ENCODE data around the gene PSMA5.
A peak's percentile ranks its signal among the peaks of the same experiment; 100 is the strongest.

The PSMA5 gene

DNA sequence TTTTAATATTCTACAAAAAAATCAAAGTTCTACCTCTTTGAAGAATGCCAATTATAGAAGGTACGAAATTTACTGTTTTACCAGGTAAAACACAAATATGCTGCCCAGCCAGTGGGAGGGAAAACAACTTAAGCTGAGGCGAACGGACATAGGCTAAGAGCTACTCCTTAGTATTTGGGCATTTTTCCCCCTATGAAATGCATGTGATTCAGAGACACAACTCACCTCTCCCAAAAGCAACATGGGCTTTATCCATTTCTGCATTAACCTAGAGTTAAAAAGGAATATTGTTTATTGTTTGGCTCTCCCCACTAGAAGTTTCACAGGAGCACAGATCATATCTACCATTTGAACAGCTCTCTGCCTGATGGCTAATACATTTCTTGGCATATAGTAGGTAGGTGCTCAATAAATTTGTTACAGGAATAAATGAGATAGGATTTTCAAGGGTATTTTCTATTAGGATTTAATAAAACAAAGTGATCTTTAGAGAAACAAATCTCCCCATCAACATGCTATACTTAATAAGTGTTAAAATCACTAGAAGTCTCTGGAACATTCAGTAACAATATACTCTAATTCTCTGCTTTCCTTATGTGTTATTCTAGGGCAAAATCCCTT, 26.1 kb downstream of the PSMA5 start:
- H3K9ac ChIP-seq (ENCODE audit: low read length) = no peak overlapping the region
- peaks cover 4 to 9% of the 10 kb centered on the region in 2 experiments for H3K4me1 ChIP-seq (ENCODE audit: control insufficient read depth in 1 of 2, insufficient read depth in 2 of 2, low read length in 2 of 2)
- no peak overlapping the region for H3K4me2 ChIP-seq (ENCODE audit: low read length)
- H2BK120ac ChIP-seq (ENCODE audit: insufficient read depth, low read length, poor library complexity) = no peak overlapping the region
- H3K79me2 ChIP-seq (ENCODE audit: control insufficient read depth, insufficient read depth, low read length, poor library complexity) = peaks cover 14% of the 10 kb centered on the region
- H3K23ac ChIP-seq (ENCODE audit: low read length) = no peak overlapping the region
- peaks cover 13% of the 10 kb centered on the region in 2 experiments for H3K36me3 ChIP-seq (ENCODE audit: control insufficient read depth in 1 of 2, insufficient read depth in 2 of 2, low read length in 2 of 2)
- H3K9me3 ChIP-seq (ENCODE audit: insufficient read depth, low read depth, low read length) = no peaks in the 10 kb centered on the region
- peaks cover 14% of the 10 kb centered on the region for H3K79me1 ChIP-seq (ENCODE audit: low read length)
- H3K27ac ChIP-seq (ENCODE audit: low read depth, low read length) = no peak overlapping the region
- no peak overlapping the region for H3K14ac ChIP-seq (ENCODE audit: low read length)
- no peak overlapping the region for H2AK5ac ChIP-seq (ENCODE audit: low read length)
- H2AFZ ChIP-seq (ENCODE audit: insufficient read depth, low read length, poor library complexity) = no peak overlapping the region
- no CpG with 5 or more reads among the region's 3 CpGs for WGBS (ENCODE audit: extremely low coverage, insufficient coverage, insufficient read length)
- no peak overlapping the region for H3K4ac ChIP-seq (ENCODE audit: low read depth, low read length)
- no peak overlapping the region for H3K4me3 ChIP-seq (ENCODE audit: low read depth, low read length)
- DNase-seq = no peak
- no peak overlapping the region for H4K12ac ChIP-seq (ENCODE audit: low read depth, low read length)
- no peak overlapping the region for H4K91ac ChIP-seq (ENCODE audit: low read depth, low read length)
- H4K8ac ChIP-seq (ENCODE audit: low read depth, low read length) = no peak overlapping the region
- H3K18ac ChIP-seq (ENCODE audit: low read length) = no peak overlapping the region
- no peaks in the 10 kb centered on the region for H3K27me3 ChIP-seq (ENCODE audit: insufficient read depth, low read length)
- H2BK5ac ChIP-seq (ENCODE audit: low read depth, low read length, poor library complexity) = no peak overlapping the region
- no peak overlapping the region for H2BK12ac ChIP-seq (ENCODE audit: low read length)

- peaks cover 14% of the 10 kb centered on the region for H3K79me2 ChIP-seq (ENCODE audit: control insufficient read depth, insufficient read depth, low read length, poor library complexity)
- no peaks in the 10 kb centered on the region for H3K27me3 ChIP-seq (ENCODE audit: insufficient read depth, low read length)
- H2BK12ac ChIP-seq (ENCODE audit: low read length) = no peak overlapping the region
- no peaks in the 10 kb centered on the region for H3K9me3 ChIP-seq (ENCODE audit: insufficient read depth, low read depth, low read length)
- H3K4me1 ChIP-seq (ENCODE audit: control insufficient read depth in 1 of 2, insufficient read depth in 2 of 2, low read length in 2 of 2) = peaks cover 4 to 9% of the 10 kb centered on the region in 2 experiments
- H3K4me2 ChIP-seq (ENCODE audit: low read length) = no peak overlapping the region
- peaks cover 10 to 13% of the 10 kb centered on the region in 2 experiments for H3K36me3 ChIP-seq (ENCODE audit: control insufficient read depth in 1 of 2, insufficient read depth in 2 of 2, low read length in 2 of 2)
- peaks cover 14% of the 10 kb centered on the region for H3K79me1 ChIP-seq (ENCODE audit: low read length)
- H3K4ac ChIP-seq (ENCODE audit: low read depth, low read length) = no peak overlapping the region
- no CpG with 5 or more reads among the region's 2 CpGs for WGBS (ENCODE audit: extremely low coverage, insufficient coverage, insufficient read length)
- H3K14ac ChIP-seq (ENCODE audit: low read length) = no peak overlapping the region
- no peak overlapping the region for H3K18ac ChIP-seq (ENCODE audit: low read length)
- H4K8ac ChIP-seq (ENCODE audit: low read depth, low read length) = no peak overlapping the region
- no peak overlapping the region for H2AK5ac ChIP-seq (ENCODE audit: low read length)
- H4K91ac ChIP-seq (ENCODE audit: low read depth, low read length) = no peak overlapping the region
- no peak overlapping the region for H2AFZ ChIP-seq (ENCODE audit: insufficient read depth, low read length, poor library complexity)
- no peak overlapping the region for H3K9ac ChIP-seq (ENCODE audit: low read length)
- peak; percentile 8 to 93 for DNase-seq
- H3K4me3 ChIP-seq (ENCODE audit: low read depth, low read length) = no peak overlapping the region
- no peak overlapping the region for H3K23ac ChIP-seq (ENCODE audit: low read length)
- H4K12ac ChIP-seq (ENCODE audit: low read depth, low read length) = no peak overlapping the region
- no peak overlapping the region for H2BK5ac ChIP-seq (ENCODE audit: low read depth, low read length, poor library complexity)
- H2BK120ac ChIP-seq (ENCODE audit: insufficient read depth, low read length, poor library complexity) = no peak overlapping the region
- no peak overlapping the region for H3K27ac ChIP-seq (ENCODE audit: low read depth, low read length)
Measured at GRCh38 chr1:109399326-109399957, 26.8 kb downstream of the PSMA5 start.

DNA sequence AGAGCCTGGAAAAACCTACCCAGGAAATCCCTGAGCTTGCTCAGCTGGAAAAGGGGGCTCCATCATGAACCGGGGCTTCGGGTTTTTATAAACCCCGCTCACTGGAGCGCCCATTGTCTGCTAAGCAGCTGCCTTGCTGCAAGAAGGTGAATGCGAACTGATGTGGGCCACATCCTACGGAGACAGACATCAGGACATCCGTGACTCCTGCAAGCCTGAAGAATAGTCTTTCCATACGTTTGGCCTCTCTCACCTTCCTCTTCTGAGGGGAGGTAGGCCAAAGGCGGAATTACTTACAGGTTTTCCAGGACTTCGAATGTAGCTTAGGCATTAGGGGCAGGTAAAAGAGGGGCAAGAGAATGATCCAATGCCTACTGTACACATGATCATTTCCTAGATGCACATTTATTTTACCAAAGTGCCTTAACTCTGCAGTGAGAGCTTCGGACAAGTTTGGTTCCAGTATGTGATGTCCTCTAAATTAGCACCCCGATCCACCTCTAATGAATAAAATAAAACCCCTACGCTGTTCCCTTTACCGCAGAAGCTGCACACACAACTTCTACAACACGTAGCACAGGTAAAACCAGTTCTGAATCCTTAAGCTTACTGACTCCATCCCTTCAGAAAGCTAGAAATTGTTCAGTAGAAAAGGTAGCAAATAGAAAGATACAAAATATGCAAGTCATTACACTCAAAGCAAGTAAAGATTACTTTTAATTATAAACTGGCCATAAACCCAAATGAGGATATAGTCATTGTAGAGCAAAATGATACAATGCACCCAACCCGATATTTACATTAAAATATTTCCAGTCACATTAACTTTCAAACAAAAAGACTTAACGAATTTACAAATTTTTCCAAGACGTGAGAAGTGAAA, 27.7 kb downstream of the PSMA5 start:
- Histone ChIP-seq H2AFZ (ENCODE audit: insufficient read depth, low read length, poor library complexity) (peak overlapping the region; percentile 24), H3K27ac (ENCODE audit: low read depth, low read length) (peak overlapping the region; percentile 59), H3K36me3 (ENCODE audit: control insufficient read depth in 1 of 2, insufficient read depth in 2 of 2, low read length in 2 of 2) (peaks cover 7 to 9% of the 10 kb centered on the region in 2 experiments), H2BK12ac (ENCODE audit: low read length) (peak overlapping the region; percentile 70), H3K9ac (ENCODE audit: low read length) (peak overlapping the region; percentile 9), H4K8ac (ENCODE audit: low read depth, low read length) (peak overlapping the region; percentile 79), H3K27me3 (ENCODE audit: insufficient read depth, low read length) (no peaks in the 10 kb centered on the region), H4K12ac (ENCODE audit: low read depth, low read length) (peak overlapping the region; percentile 9), H3K4me1 (ENCODE audit: control insufficient read depth in 1 of 2, insufficient read depth in 2 of 2, low read length in 2 of 2) (peaks cover 4 to 9% of the 10 kb centered on the region in 2 experiments), H3K4ac (ENCODE audit: low read depth, low read length) (peak overlapping the region; percentile 1), H3K23ac (ENCODE audit: low read length) (no peak overlapping the region), H4K91ac (ENCODE audit: low read depth, low read length) (peak overlapping the region; percentile 64), H3K4me3 (ENCODE audit: low read depth, low read length) (peak overlapping the region; percentile 25), H3K9me3 (ENCODE audit: insufficient read depth, low read depth, low read length) (no peaks in the 10 kb centered on the region), H3K18ac (ENCODE audit: low read length) (no peak overlapping the region), H2BK5ac (ENCODE audit: low read depth, low read length, poor library complexity) (peak overlapping the region; percentile 23), H3K4me2 (ENCODE audit: low read length) (peak overlapping the region; percentile 75), H2BK120ac (ENCODE audit: insufficient read depth, low read length, poor library complexity) (peak overlapping the region; percentile 54), H3K14ac (ENCODE audit: low read length) (peak overlapping the region; percentile 81), H3K79me1 (ENCODE audit: low read length) (peaks cover 14% of the 10 kb centered on the region), H3K79me2 (ENCODE audit: control insufficient read depth, insufficient read depth, low read length, poor library complexity) (peaks cover 14% of the 10 kb centered on the region), H2AK5ac (ENCODE audit: low read length) (peak overlapping the region; percentile 6)
- DNase-seq = peak in 1 of 2 donors; percentile 48
- no CpG with 5 or more reads among the region's 18 CpGs for WGBS (ENCODE audit: extremely low coverage, insufficient coverage, insufficient read length)

- Histone ChIP-seq H3K4me2 (ENCODE audit: low read length) (peak within 1 kb of the TSS; percentile 75), H3K27ac (ENCODE audit: low read depth, low read length) (peak within 1 kb of the TSS; percentile 61), H3K9ac (ENCODE audit: low read length) (peak within 1 kb of the TSS; percentile 87), H3K18ac (ENCODE audit: low read length) (peak within 1 kb of the TSS; percentile 80), H4K12ac (ENCODE audit: low read depth, low read length) (peak within 1 kb of the TSS; percentile 9), H3K79me1 (ENCODE audit: low read length) (peaks cover 14% of the 10 kb centered on the region), H2AFZ (ENCODE audit: insufficient read depth, low read length, poor library complexity) (peak within 1 kb of the TSS; percentile 66), H3K79me2 (ENCODE audit: control insufficient read depth, insufficient read depth, low read length, poor library complexity) (peaks cover 16% of the 10 kb centered on the region), H3K9me3 (ENCODE audit: insufficient read depth, low read depth, low read length) (no peaks in the 10 kb centered on the region), H3K23ac (ENCODE audit: low read length) (no peak within 1 kb of the TSS), H3K14ac (ENCODE audit: low read length) (peak within 1 kb of the TSS; percentile 93), H3K4me1 (ENCODE audit: control insufficient read depth in 1 of 2, insufficient read depth in 2 of 2, low read length in 2 of 2) (peaks cover 6 to 11% of the 10 kb centered on the region in 2 experiments), H4K8ac (ENCODE audit: low read depth, low read length) (peak within 1 kb of the TSS; percentile 79), H3K27me3 (ENCODE audit: insufficient read depth, low read length) (no peaks in the 10 kb centered on the region), H4K91ac (ENCODE audit: low read depth, low read length) (peak within 1 kb of the TSS; percentile 94), H2BK120ac (ENCODE audit: insufficient read depth, low read length, poor library complexity) (peak within 1 kb of the TSS; percentile 61), H3K4ac (ENCODE audit: low read depth, low read length) (peak within 1 kb of the TSS; percentile 31), H2AK5ac (ENCODE audit: low read length) (peak within 1 kb of the TSS; percentile 6), H2BK5ac (ENCODE audit: low read depth, low read length, poor library complexity) (peak within 1 kb of the TSS; percentile 80), H3K36me3 (ENCODE audit: control insufficient read depth in 1 of 2, insufficient read depth in 2 of 2, low read length in 2 of 2) (peaks cover 3 to 5% of the 10 kb centered on the region in 2 experiments), H3K4me3 (ENCODE audit: low read depth, low read length) (peak within 1 kb of the TSS; percentile 99), H2BK12ac (ENCODE audit: low read length) (peak within 1 kb of the TSS; percentile 70)
- peak; percentile 28 to 64 for DNase-seq
- WGBS (ENCODE audit: extremely low coverage, insufficient coverage, insufficient read length) = no CpG with 5 or more reads among the region's 98 CpGs
Measured at GRCh38 chr1:109397581-109398342, 28.5 kb downstream of the PSMA5 start, which contains the start of gene SORT1. Gene SORT1, minus strand, starts transcription at chr1:109397918. Its CDS starts 26 bp downstream, at chr1:109397892.

Data from trophoblast cell (in vitro differentiated cells and primary cell).